Kidney epithelial cell (primary cell): ENCODE measurements around the gene SCN4A. TPM values are rescaled to one million over a fixed set of nuclear protein-coding genes. Genes with fewer than 3 reads are reported as not detected.
"Not testable (repeated sequence)": the region's sequence is repeated elsewhere in the genome, so short reads cannot be mapped to it uniquely, and the experiment has no call there.

Experiments used
- DNase-seq: peaks from one replicate; pipeline ENCODE4 v3.0.0-alpha.2; 2010; ENCODE audit warnings: low read depth
- H3K27me3 ChIP-seq: 2 replicates; pipeline ENCODE4 v1.6.0; 2011; ENCODE audit warnings: low read length; ENCODE audit not compliant: control insufficient read depth, insufficient read depth
- H3K36me3 ChIP-seq: 2 replicates; pipeline ENCODE4 v1.5.1; 2011; ENCODE audit warnings: low read length; ENCODE audit not compliant: control insufficient read depth, insufficient read depth
- H3K4me3 ChIP-seq: 2 replicates; pipeline ENCODE4 v1.5.1; 2011; ENCODE audit warnings: low read depth, mild to moderate bottlenecking, control low read depth, low read length
- CTCF ChIP-seq: IDR thresholded peaks from 2 replicates; pipeline ENCODE4 v1.5.1; 2011; ENCODE audit warnings: mild to moderate bottlenecking, moderate library complexity, low read length, control low read depth, inconsistent platforms; ENCODE audit not compliant: insufficient read depth, poor library complexity, severe bottlenecking
- total RNA-seq: library from RNA; depleted of rRNA; stranded (reverse); fragments of >200 nt; gene quantifications from 2 replicates; pipeline ENCODE4 v1.2.3, GENCODE V29; 2015

The SCN4A gene
- total RNA-seq, 1 donor from 2014 or later = 0.33 TPM

GRCh38 chr17:63894821-63895220, 77.9 kb downstream of the SCN4A start:
- not testable (repeated sequence) for H3K4me3 ChIP-seq, DNase-seq, H3K27me3 ChIP-seq, H3K36me3 ChIP-seq

DNA sequence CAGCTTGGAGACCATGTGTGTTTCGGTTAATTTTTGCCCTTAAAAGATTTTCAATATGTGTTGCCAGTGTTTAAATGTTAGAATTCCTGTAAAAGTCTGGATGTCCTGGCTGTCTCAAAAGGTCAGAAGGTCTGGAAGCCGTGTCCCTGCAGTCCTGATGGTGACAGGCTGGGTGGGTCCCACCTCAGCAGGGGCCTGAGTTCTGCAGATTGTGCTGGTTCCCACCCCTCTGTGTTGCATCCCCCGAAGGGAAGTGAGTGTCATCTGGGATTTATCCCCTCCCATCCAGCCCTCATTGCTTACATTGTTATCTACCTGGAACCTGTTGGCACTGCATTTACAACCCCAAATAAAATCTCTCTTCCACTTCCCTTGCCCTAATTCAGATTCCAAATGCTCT, 78.7 kb downstream of the SCN4A start:
- H3K27me3 ChIP-seq, DNase-seq, H3K4me3 ChIP-seq, H3K36me3 ChIP-seq: not testable (repeated sequence)

- H3K36me3 ChIP-seq, H3K27me3 ChIP-seq, DNase-seq, H3K4me3 ChIP-seq: not testable (repeated sequence)
Measured at GRCh38 chr17:63892316-63893037, 80.2 kb downstream of the SCN4A start.

DNA sequence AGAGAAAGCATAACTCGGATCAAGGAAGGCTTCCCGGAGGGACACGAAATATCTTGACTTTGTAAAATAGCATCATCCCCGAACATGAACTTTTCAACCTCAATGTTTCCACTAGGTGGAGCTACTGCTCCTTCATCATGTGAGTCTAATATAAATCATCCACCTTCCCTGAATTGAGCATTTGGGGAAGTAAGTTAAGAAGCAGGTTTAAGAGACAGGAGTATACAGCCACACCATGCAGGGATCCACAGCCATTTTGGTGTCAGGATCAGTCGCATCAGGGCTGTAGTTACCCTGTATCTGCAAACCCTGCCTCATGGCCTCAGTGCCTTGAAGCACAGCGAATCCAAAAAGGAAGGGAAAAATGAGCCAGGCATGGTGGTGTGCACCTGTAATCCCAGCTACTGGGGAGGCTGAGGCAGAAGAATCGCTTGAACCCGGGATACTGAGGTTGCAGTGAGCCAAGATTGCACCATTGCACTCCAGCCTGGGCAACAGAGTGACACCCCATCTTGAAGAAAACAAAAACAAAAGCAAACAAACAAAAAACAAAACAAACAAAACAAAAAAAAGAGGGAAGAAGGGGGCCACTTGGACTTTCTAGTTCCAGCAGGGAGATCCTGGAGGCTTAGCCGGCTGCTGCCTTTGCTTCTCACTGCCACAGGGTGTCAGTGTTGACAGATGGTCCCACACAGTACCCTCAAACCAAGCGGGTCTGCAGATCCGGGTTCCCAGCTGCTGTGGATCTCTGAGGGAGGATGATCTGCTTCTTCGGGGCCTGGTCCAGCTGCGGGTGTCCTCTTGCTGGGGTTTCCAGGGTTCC, 83.5 kb downstream of the SCN4A start:
- H3K36me3 ChIP-seq, H3K4me3 ChIP-seq, H3K27me3 ChIP-seq, DNase-seq: not testable (repeated sequence)
- peak; percentile 28 for TF ChIP-seq CTCF

Other genes starting within 250 kb of the SCN4A start
- gene STRADA, start 231.1 kb downstream of the SCN4A start, total RNA-seq = 17.2 and 18.6 TPM in 2 replicates
- gene CCDC47, start 199.3 kb downstream of the SCN4A start, total RNA-seq = 39.3 and 49.3 TPM in 2 replicates
- 55.1 and 55.7 TPM in 2 replicates for gene DDX42, start 198.7 kb downstream of the SCN4A start, total RNA-seq
- gene PSMC5, start 145.5 kb downstream of the SCN4A start, total RNA-seq = 64.8 and 77.6 TPM in 2 replicates
- 52.1 and 54.5 TPM in 2 replicates for gene FTSJ3, start 145.3 kb downstream of the SCN4A start, total RNA-seq
- 78.7 and 107 TPM in 2 replicates for gene SMARCD2, start 130.2 kb downstream of the SCN4A start, total RNA-seq
- not detected in 2 replicates for gene CSH2, start 99.2 kb downstream of the SCN4A start, total RNA-seq
- not detected in 2 replicates for gene GH2, start 91.0 kb downstream of the SCN4A start, total RNA-seq
- gene CSH1, start 76.3 kb downstream of the SCN4A start, total RNA-seq = not detected in 2 replicates
- gene CSHL1, start 61.7 kb downstream of the SCN4A start, total RNA-seq = not detected in 2 replicates
- gene GH1, start 54.1 kb downstream of the SCN4A start, total RNA-seq = not detected in 2 replicates
- gene CD79B, start 40.6 kb downstream of the SCN4A start, total RNA-seq = 0.14 TPM in 1 of 2 replicates, not detected in the other
- gene PRR29, start 25.4 kb upstream of the SCN4A start, total RNA-seq = 0.08 and 0.55 TPM in 2 replicates
- gene ICAM2, start 47.7 kb upstream of the SCN4A start, total RNA-seq = 11.5 and 12.9 TPM in 2 replicates
- 19.6 and 28.1 TPM in 2 replicates for gene ERN1, start 157.2 kb upstream of the SCN4A start, total RNA-seq